ENCODE data around the gene NRIP1. TPM values are rescaled to one million over a fixed set of nuclear protein-coding genes. Genes with fewer than 3 reads are reported as not detected.

NRIP1 gene
- total RNA-seq, 1 donor from 2014 or later = 72.1 TPM

DNA sequence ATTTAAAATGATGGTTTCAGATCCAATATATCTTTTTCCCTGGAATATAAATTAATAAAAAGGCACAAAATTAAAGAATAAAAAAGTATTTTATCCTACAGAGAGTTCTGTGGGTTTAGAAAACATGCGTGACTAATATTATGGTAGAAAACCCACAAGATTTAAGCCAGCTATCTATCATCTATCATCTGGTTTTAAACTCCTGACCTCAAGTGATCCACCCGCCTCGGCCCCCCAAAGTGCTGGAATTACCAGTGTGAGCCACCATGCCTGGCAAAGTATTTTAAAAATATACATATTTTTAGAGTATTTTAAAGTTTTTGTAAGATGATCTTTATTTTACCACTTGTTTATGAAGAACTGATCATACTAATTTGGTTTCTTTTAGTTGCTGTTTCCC is 79.5 kb downstream of the NRIP1 start:
- Mint-ChIP-seq H3K27me3 (ENCODE audit: unreplicated experiment) (peaks cover 1% of the 10 kb centered on the region), H3K4me1 (ENCODE audit: unreplicated experiment) (peaks cover 11% of the 10 kb centered on the region), H3K4me3 (ENCODE audit: unreplicated experiment) (no peak overlapping the region), H3K9me3 (ENCODE audit: unreplicated experiment) (no peaks in the 10 kb centered on the region), H3K27ac (ENCODE audit: unreplicated experiment) (no peak overlapping the region), H3K36me3 (ENCODE audit: low read depth, unreplicated experiment) (peaks cover 19% of the 10 kb centered on the region)
- DNase-seq (ENCODE audit: low spot score) = no peak
- TF ChIP-seq, protein P1, sequence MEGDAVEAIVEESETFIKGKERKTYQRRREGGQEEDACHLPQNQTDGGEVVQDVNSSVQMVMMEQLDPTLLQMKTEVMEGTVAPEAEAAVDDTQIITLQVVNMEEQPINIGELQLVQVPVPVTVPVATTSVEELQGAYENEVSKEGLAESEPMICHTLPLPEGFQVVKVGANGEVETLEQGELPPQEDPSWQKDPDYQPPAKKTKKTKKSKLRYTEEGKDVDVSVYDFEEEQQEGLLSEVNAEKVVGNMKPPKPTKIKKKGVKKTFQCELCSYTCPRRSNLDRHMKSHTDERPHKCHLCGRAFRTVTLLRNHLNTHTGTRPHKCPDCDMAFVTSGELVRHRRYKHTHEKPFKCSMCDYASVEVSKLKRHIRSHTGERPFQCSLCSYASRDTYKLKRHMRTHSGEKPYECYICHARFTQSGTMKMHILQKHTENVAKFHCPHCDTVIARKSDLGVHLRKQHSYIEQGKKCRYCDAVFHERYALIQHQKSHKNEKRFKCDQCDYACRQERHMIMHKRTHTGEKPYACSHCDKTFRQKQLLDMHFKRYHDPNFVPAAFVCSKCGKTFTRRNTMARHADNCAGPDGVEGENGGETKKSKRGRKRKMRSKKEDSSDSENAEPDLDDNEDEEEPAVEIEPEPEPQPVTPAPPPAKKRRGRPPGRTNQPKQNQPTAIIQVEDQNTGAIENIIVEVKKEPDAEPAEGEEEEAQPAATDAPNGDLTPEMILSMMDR (IDR thresholded peaks at IDR 0.05; ENCODE audit: unreplicated experiment) = no peak

DNA sequence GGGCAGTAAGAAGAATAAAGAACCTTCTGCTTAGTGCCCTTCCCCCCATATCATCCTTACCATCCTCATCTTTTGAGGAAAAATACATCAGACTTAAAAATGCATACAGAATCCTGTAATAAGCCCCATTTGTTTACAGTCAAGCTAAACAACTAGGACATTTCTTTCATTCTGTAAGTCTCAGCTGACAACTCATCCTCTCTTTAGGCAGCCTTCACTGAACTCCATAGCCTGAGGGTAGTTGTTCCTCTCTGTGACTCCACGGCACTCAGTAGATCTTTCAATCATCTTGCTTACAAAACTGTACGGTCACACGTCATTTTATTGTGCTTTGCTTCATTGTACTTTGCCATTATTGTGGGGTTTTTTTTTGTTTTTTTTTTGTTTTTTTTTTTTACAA is 82.5 kb downstream of the NRIP1 start:
- no peak for DNase-seq (ENCODE audit: low spot score)
- H3K4me1 Mint-ChIP-seq (ENCODE audit: unreplicated experiment) = peaks cover 10% of the 10 kb centered on the region
- no peak overlapping the region for H3K4me3 Mint-ChIP-seq (ENCODE audit: unreplicated experiment)
- TF ChIP-seq, protein P1 (IDR thresholded peaks at IDR 0.05; ENCODE audit: unreplicated experiment) = no peak
- no peak overlapping the region for H3K27ac Mint-ChIP-seq (ENCODE audit: unreplicated experiment)
- H3K9me3 Mint-ChIP-seq (ENCODE audit: unreplicated experiment) = no peaks in the 10 kb centered on the region
- H3K36me3 Mint-ChIP-seq (ENCODE audit: low read depth, unreplicated experiment) = peaks cover 9% of the 10 kb centered on the region
- H3K27me3 Mint-ChIP-seq (ENCODE audit: unreplicated experiment) = no peaks in the 10 kb centered on the region

DNA sequence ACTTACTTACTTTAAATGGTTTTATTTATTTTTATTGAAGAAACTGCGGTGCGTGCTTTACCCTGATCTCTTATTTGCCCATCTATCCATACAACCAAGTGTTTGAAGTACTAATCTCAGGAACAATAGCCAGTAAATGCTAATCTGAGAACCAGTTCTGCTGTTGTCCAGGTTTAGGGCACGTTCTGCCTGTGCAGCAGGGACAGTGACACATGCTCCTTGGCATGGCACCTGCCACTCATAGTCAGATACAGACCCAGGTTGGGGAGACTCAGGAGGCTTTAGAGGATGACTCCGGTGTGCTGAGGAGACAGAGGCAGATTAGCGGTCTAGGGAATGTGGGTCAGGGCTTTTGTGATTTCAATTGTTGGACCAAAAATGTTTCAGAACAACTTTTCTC is 83.6 kb downstream of the NRIP1 start:
- TF ChIP-seq, protein P1 (IDR thresholded peaks at IDR 0.05; ENCODE audit: unreplicated experiment) = no peak
- H3K27me3 Mint-ChIP-seq (ENCODE audit: unreplicated experiment) = no peaks in the 10 kb centered on the region
- peaks cover 9% of the 10 kb centered on the region for H3K36me3 Mint-ChIP-seq (ENCODE audit: low read depth, unreplicated experiment)
- peaks cover 12% of the 10 kb centered on the region for H3K4me1 Mint-ChIP-seq (ENCODE audit: unreplicated experiment)
- DNase-seq (ENCODE audit: low spot score) = no peak
- H3K4me3 Mint-ChIP-seq (ENCODE audit: unreplicated experiment) = no peak overlapping the region
- no peaks in the 10 kb centered on the region for H3K9me3 Mint-ChIP-seq (ENCODE audit: unreplicated experiment)
- no peak overlapping the region for H3K27ac Mint-ChIP-seq (ENCODE audit: unreplicated experiment)

DNA sequence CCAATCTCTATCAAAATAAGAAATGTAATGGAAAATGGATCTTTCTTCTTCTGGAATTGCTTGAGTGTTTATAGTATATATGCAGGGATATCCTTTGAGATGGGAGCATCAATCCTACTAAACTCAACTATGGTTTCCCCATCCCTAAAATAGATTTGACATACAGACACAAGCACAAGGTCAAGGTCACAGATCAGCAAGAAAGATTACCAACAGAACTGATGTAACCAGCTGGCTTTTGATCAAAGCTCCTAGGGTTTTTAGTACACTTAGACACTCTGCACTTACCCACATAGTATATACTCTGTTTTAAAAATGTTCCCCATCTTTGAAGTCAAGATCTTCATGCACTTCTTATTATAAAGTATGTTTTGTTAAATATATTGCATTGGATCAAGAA is 85.5 kb downstream of the NRIP1 start:
- H3K36me3 Mint-ChIP-seq (ENCODE audit: low read depth, unreplicated experiment) = peaks cover 9% of the 10 kb centered on the region

DNA sequence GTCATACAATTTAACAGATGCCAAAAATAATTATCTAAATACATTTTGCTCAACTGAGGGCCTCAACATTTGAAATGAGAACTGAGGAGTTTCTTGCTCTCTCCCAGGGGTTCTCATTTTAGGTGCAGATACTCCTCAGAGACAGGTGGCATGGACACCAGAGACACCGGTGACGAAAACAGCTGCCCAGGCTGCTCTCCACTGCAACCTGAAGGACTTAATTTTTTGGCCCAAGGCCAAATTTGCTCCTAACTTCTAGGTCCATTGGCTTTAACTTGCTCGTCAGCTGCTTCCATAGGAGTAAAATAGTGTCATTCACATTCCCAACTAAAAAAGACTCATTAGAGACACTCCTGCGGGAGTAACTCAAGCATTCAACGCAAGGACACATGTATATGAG is 87.0 kb downstream of the NRIP1 start:
- H3K4me1 Mint-ChIP-seq (ENCODE audit: unreplicated experiment) = peaks cover 12% of the 10 kb centered on the region
- no peaks in the 10 kb centered on the region for H3K36me3 Mint-ChIP-seq (ENCODE audit: low read depth, unreplicated experiment)
- H3K4me3 Mint-ChIP-seq (ENCODE audit: unreplicated experiment) = no peak overlapping the region
- DNase-seq (ENCODE audit: low spot score) = no peak
- TF ChIP-seq, protein P1 (IDR thresholded peaks at IDR 0.05; ENCODE audit: unreplicated experiment) = no peak
- H3K9me3 Mint-ChIP-seq (ENCODE audit: unreplicated experiment) = no peaks in the 10 kb centered on the region
- H3K27ac Mint-ChIP-seq (ENCODE audit: unreplicated experiment) = no peak overlapping the region
- no peaks in the 10 kb centered on the region for H3K27me3 Mint-ChIP-seq (ENCODE audit: unreplicated experiment)

More for the DNA sequence above, 85.5 kb downstream of the NRIP1 start:
- TF ChIP-seq, protein P1 (IDR thresholded peaks at IDR 0.05; ENCODE audit: unreplicated experiment) = no peak
- Mint-ChIP-seq H3K4me1 (ENCODE audit: unreplicated experiment) (peaks cover 12% of the 10 kb centered on the region), H3K9me3 (ENCODE audit: unreplicated experiment) (no peaks in the 10 kb centered on the region), H3K27ac (ENCODE audit: unreplicated experiment) (no peak overlapping the region), H3K27me3 (ENCODE audit: unreplicated experiment) (no peaks in the 10 kb centered on the region), H3K4me3 (ENCODE audit: unreplicated experiment) (no peak overlapping the region)
- no peak for DNase-seq (ENCODE audit: low spot score)
